Hematopoietic multipotent progenitor cell treated with erythropoietin and hydrocortisone succinate and interleukin-3 and kit ligand, for 15 days (in vitro differentiated cells): ENCODE results near the gene CD40LG.

Experiments used
- DNase-seq: peaks from one replicate; pipeline ENCODE4 v3.0.0-alpha.2; 2015; ENCODE audit warnings: low spot score

The CD40LG gene

GRCh38 chrX:136650811-136651210 is 2.9 kb downstream of the CD40LG start:
- DNase-seq: no peak

- DNase-seq: no peak
Measured at GRCh38 chrX:136652822-136653723, 5.1 kb downstream of the CD40LG start.

DNA sequence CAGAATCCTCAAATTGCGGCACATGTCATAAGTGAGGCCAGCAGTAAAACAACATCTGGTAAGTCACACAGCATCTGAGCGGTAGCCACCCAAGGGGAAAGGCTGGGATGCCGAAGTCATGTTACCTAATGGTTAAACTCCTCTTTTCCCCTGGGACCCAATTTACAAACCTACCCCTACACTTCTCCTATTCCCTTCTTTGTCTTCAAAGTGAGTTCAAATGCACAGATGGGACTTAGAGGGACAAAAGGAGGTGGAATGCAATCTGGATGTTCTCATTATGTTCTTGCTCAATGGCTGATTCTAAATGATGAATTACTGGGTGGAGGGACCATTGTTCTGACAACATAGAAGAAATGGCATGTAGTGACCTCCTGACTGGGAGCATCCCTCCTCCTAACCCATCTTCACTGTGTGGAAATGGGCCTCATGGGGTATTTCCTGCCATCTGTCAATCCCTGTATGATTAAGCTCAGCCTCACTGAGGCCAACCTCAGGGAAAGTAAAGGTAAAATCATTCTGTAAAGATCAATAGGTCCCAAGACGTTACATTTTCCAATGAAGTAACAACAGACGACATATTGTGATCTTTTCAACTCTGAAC is 8.5 kb downstream of the CD40LG start:
- DNase-seq: no peak

DNA sequence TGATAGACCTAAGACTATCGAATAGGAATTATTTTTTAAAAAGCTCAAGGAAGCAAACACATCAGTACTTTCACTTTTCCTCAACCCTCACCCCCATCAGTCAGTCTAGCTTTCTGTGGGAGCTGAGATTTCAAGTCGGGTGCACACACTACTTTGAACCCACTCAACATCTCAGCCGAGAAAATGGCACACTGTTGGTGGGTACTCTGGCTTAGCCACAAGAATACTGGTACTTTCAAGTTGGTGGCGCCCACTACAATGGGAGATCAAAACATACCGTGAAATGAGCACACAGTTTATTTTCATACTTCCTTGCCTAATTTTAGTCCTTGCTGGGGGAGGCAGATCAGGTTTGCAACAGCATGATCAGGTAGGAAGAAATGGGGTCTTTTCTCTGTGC is 10.2 kb downstream of the CD40LG start:
- no peak for DNase-seq

DNA sequence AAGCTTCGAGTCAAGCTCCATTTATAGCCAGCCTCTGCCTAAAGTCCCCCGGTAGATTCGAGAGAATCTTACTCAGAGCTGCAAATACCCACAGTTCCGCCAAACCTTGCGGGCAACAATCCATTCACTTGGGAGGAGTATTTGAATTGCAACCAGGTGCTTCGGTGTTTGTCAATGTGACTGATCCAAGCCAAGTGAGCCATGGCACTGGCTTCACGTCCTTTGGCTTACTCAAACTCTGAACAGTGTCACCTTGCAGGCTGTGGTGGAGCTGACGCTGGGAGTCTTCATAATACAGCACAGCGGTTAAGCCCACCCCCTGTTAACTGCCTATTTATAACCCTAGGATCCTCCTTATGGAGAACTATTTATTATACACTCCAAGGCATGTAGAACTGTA is 11.2 kb downstream of the CD40LG start:
- DNase-seq: no peak

DNA sequence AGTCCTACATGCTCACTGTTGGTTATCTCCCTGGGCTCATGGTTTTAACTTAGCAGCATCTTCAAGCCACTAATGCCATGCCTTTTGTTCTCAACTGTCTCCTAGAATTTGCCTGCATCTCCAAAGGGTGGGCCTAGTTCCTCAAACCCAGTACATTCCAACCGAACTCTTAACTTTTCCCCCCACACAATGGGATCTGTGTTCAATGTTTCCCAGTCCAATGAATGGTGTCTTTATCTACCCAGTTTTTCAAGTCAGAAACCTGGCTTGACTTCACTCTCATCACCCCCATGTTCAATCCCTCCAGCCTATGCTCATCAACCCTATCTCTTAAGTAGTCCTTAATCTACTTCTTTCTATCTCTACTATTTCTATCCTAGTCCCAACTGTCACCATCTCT is 12.9 kb downstream of the CD40LG start:
- no peak for DNase-seq

- no peak for DNase-seq
Measured at GRCh38 chrX:136662104-136662503, 14.1 kb downstream of the CD40LG start.

GRCh38 chrX:136662976-136663375 is 15.0 kb downstream of the CD40LG start:
- DNase-seq: no peak

- no peak for DNase-seq
Measured at GRCh38 chrX:136665258-136665900, 17.4 kb downstream of the CD40LG start.

DNA sequence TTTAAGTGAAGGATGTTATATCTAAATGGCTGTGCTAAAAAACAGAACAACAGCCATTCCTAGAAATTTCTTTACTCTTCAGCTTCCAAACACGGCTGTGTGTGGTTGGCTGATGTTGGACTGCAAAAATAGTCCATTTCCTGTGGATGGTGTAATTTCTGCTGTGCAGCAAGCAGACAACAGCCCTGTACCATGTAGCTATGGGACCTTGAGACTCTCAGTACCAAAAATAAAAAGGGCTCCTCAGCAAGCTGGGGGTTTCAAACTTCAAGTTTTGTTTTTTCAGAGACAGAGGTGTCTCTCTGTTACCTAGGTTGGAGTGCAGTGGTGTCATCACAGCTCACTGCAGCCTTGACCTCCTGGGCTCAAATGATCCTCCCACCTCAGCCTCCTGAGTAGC is 18.1 kb downstream of the CD40LG start:
- no peak for DNase-seq

GRCh38 chrX:136667446-136668168 is 19.6 kb downstream of the CD40LG start:
- no peak for DNase-seq

DNA sequence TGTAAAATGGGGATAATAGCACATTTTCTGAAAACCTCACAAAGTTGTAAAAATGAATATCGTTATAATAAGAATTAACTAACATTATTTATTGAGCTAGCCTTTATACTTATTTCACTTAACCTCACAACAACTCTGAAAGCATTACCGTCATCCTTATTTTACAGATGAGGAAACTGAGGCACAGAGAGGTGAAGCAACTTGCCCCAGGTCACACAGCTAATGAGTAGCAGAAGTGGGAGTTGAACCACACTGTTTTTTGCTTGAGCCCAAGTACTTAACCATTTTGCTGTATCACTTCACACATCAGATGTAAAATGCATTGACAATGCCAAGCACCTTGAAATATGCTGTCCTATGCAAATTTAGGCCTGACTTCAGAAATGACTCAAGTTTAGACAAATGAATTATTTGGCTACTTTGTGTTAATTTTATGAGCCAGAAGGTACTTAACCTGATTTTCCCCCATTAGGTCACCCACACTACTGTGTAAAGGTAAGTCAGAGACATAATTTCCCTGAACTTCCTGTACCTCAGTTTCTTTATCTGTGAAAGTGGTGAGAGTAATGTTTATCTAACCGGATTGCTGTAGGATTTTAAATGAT is 23.1 kb downstream of the CD40LG start:
- no peak for DNase-seq

- DNase-seq: no peak
Measured at GRCh38 chrX:136674270-136674985, 26.5 kb downstream of the CD40LG start.

- DNase-seq: no peak
Measured at GRCh38 chrX:136679531-136679930, 31.6 kb downstream of the CD40LG start.

- DNase-seq: no peak
Measured at GRCh38 chrX:136684120-136684519, 36.2 kb downstream of the CD40LG start.

GRCh38 chrX:136687457-136687856 is 39.5 kb downstream of the CD40LG start:
- DNase-seq: no peak

DNA sequence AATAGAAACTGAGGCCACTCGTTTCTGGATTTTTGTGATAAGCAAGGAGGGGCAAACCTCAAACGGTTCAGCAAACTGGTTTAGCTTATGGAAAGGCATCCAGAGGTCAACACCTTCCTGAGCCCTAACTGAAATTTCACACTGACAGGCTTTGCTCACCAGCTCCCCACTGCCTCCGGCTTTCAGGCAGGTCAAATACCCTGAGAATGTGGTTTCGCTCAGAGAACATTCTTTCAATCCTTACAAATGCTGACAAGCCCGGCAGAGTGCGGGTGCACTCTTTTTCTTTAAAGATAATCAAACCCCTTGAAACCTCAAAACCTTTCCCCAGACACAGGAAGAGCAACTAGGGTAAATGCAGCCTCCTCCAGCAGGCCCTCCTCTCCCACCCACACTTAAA is 41.5 kb downstream of the CD40LG start:
- no peak for DNase-seq

- no peak for DNase-seq
Measured at GRCh38 chrX:136691028-136691809, 43.3 kb downstream of the CD40LG start.

DNA sequence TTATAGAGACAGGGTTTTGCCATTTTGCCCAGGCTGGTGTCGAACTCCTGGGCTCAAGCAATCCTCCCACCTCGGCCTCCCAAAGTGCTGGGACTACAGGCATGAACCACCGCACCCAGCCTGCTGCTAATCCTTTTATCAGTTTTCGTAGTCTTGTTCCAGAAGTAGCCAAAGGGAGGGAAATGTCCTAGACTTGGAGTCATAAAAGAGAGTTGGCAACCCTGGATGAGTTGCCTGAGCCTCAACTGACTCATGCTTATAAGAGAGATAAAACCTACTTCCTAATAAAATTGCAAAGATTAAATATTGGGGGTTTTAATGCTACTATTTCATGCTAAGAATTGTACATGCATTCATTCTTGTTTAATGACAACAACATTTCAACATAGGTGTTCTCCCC is 44.3 kb downstream of the CD40LG start:
- DNase-seq: no peak

- peak; percentile 44 for DNase-seq
Measured at GRCh38 chrX:136694431-136695087, 46.6 kb downstream of the CD40LG start.
